OCI-M2 (cell line): ENCODE data around the gene KMT2D.
A peak's percentile ranks its signal among the peaks of the same experiment; 100 is the strongest.

Experiments used
- DNase-seq: peaks from one replicate; lab custom pipeline; 2025; ENCODE audit not compliant: unreplicated experiment; lab: John Stamatoyannopoulos, UW

The KMT2D gene

DNA sequence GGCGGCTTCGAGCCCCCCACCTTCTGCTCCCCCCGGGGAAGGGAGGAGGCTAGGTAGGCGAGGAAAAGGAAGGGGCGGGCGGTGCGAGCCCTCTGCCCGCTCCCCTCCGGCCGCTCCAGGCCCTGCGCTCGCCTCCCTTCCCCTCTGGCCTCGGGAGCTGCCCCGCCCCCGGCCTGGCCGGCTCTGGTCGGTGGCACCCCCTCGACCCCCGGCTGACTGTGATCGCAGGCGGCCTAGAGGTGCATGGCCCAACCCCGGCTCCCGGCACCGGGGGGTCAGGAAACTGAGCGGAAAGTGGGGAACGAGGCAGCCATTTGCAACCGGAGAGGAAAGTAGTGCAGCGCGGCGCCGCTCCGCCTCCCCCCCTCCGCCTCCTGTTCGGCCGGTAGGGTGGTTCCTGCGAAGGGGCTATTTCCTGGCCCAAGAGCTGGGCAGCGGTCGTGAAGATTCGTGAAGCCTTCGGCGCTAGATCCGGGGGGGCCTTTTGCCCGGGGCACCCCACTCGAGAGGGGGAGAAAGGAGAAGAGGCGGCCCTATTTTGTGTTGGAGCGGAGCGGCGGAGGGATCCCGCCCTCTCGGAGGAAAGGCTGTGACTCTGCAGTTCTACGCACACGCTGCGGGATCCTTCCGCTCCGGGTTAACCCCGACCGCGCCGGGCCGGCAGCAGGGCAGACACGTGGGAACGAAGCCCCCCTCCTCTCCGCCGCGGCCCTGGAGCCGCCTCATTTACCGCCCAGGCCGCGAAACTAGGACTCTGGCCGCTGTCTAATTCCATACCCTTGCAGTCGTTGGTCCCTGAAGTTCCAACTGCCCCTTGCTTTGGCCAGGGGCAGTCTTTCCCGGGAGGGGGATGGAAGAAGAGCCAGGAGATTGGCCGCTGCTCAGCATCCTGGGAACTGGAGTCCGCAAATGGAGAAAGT lies at the start of gene KMT2D:
TSS of gene KMT2D (minus strand) at position 558 of the 920 bp plus-strand sequence. CDS start 5,470 bp downstream, outside the sequence.
- peak; percentile 67 for DNase-seq

DNA sequence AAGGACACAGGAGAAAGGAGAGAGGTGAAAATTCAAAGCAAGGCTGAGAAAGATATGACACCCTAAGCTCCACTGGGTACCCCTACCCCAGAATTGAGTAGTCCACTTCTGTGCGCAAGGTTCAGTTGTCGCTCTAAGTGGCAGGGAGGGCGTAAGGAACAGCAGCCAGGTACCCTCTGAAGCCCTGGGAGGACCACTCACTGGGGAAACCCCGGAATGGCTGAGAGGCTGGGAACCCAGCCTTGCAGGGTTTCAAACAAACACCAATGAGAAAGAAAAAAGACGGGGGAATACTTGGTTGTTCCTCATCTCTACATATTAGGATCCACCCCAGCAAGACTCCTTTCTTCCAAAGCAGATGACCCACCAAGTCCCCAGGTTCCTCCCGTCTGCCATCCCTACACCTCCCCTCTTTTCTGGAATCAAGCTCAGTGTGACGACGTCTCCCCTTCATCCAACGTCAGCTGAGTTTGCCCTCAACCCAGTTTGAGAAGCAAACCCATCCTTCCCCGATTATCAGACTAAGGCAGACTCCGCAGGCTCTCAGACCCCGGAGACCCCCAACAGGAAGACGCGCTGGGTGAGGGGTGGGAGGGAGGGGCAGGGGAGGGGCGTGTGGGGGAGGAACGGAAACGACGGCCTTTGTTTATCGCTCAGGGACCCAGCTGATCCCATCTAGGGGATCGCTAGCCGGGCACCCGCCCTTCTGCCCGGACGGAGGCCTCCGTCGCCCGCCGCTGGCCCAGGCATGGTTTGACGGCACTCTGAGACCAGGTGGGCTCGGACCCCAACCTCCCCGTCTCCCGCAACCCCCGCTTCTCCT lies 49.3 kb upstream of the KMT2D start:
- no peak for DNase-seq

DNA sequence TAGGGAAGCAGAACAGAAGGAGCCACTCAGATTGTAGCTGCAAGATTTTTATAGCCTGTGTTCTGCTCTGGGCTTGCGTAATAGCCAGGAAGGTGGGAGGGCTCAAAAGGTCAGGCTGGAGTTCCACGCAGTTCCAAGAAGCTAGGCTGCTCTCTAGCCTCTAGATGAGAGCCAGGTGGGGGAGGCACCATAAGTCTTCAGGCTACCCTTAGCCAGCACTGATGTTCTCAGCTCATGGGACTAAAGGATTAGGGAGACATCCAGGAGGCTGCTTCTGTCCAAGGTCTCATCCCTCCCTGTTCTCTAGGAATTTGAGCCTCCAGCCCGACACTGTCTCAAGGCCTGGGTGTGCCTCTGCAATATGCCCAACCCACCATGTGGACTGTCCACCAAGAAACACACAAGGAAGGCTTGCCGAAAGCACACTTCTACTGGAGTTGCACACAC lies 48.4 kb upstream of the KMT2D start:
- no peak for DNase-seq

GRCh38 chr12:49105504-49106084 lies 45.0 kb upstream of the KMT2D start:
- DNase-seq: no peak

DNA sequence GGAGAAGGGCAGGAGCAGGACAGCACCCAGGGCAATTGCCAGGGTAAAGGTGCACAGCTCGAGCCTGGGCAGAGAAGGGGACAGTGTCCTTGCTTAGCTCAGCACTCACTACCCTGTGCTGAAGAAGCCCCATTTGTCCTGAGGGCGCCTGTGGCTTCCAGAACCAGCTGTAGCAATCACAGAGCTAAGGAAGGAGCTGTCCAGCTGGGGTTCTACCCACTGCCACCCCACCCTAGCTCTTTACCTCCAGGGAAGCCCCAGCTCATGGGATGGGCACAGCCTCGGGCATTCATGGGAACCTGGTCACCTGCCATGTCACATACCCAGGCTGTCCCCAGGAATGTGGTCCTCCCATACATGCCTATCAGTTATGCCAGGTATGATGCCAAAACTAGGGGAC lies 44.2 kb upstream of the KMT2D start:
- no peak for DNase-seq

DNA sequence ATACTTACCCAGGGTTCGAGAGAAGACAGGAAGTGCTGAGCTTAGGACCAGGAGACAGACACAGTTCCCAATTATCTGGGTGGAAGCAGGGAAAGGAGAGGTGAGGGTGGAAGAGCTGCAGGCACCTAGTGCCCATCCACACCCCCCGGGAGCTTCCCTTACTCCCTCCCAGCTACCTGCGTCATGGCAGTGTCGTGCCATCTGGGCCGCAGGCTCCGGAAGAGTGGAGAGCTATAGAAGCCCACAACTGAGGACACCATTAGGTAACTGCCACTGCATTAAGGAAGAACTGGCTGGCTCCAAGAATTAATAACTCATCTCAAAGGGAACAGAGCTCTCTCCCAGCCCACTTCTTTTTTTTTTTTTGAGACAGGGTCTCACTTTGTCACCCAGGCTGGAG lies 39.8 kb upstream of the KMT2D start:
- no peak for DNase-seq

DNA sequence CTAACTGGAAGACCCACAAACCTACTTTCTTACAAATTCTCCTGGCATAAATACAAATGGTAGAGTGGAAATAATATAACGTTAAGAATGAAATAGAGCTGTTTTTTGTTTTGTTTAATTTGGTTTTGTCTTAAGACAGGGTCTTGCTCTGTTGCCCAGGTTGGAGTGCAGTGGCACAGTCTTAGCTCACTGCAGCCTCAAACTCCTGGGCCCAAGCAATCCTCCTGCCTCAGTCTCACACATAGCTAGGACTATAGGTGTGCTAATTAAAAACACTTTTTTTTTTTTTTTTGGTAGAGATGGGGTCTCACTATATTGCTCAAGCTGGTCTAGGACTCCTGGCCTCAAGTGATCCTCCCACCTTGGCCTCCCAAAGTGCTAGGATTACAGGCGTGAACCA lies 38.1 kb upstream of the KMT2D start:
- DNase-seq: no peak

GRCh38 chr12:49098035-49098451 lies 37.4 kb upstream of the KMT2D start:
- no peak for DNase-seq

- no peak for DNase-seq
Observed at GRCh38 chr12:49097381-49097780, 36.8 kb upstream of the KMT2D start.

DNA sequence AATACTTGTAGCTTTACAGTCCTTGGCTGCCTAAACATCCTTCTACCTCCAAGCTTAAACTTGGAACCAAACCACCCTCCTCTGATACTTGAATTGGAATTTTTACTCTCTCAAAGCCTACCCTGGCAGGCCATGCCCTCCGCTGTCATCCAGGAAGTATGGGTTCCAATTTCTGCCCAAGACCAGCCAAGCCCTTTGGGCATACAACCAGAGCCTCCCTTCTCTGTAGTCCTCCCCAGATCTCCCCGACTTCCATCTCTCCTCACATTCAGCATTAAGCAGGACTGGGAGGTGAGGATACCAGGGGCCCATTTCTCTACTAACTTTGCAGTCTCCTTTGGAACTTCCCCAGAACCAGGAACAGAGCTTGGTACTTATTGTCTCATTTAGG lies 34.4 kb upstream of the KMT2D start:
- DNase-seq: no peak

- no peak for DNase-seq
Observed at GRCh38 chr12:49094160-49094974, 33.8 kb upstream of the KMT2D start, which contains the start of gene DHH. DHH (minus strand) TSS chr12:49094801; CDS start chr12:49094512, 289 bp downstream.

DNA sequence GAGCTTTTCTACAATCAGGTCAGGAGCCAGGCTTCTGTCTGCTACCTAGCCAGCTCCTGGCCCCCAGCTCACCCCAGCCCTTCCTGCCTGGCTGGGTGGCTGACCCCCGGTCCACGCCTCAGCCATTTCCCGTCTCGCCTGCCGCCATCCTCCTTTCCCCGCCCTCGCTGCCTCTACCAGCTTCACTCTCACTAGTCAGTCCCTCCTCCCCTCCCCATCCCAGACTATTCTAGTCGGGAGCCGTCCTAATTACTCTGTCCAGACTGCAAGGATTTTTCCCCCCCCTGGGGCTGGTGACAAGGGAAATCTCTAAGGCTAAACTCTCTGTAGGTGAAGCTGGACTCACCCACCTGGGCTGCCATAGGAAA lies 33.2 kb upstream of the KMT2D start:
- no peak for DNase-seq

DNA sequence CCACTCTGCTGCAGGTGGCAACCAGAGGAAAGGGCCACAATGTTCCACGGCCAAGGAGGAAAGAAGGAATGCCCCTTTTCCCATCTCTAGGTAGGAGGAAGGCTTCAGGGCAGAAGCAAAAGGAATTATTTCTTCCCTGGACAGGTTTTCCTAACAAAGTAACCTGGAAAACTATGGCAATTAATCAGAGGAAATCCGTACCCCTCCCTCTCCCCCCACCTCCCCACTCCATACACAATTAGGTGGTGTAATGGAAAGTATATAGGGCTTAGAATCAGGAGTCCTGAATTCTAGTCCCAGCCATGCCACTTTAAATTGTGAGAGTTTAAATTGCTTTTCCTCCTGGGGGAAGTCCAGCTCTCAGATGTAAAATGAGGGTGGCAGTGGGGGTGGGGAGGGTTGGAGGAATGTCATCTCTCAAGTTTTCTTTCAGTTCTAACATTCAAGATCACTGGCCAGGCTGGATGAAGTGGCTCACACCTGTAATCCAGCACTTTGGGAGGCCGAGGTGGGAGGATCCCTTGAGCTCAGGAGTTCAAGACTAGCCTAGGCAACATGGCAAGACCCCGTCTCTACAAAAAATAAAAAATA lies 32.3 kb upstream of the KMT2D start:
- DNase-seq: no peak

DNA sequence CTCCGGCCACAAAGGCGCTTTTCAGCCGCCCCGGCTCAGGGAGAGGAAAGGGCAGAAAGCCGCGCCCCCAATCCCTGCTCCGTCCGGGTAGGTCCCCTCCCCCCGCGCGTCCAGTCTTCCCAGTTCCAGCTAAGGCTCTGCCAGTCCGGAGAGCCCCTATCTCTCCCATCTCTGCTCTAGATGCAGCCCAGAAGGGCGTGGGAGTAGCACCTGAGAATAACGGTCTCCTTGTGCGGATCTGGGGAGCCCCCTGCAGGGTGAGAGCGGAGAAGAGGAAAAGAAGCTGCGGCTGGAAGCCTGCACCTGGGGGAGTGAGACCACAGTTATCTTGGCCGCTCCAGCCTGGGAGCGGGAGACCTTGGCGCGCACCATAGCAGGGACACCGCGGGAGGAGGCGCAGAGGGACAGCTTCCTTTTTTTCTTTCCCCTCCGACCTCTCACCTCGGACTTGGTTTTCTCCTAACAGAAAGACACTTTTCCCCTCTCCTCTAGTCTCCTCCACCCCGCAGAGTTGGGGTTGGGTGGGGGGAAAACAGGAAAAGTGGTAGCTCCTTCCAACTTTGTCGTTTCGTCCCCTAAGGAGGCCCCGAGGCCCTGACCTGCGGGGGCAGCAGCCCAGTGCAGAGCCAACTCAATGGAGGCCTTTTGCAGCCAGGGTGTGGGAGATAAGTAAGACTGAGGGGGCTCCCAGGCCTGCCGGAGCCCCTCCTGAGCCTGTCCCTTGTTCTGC lies 31.7 kb upstream of the KMT2D start:
- peak; percentile 20 for DNase-seq

DNA sequence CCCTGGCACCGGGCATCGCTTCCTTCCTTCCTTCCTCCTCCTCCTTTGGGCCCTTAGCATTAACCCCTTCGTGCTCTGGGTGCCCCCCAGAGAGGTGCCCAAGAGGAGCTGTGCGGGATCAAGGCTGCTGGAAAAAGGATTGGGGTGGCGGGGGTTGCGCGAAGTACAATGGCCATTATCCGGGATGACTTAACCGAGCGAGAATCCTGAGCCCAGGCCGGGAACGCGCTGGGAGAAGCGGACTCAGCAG lies 31.2 kb upstream of the KMT2D start:
- no peak for DNase-seq

- DNase-seq: no peak
Observed at GRCh38 chr12:49091056-49091835, 30.7 kb upstream of the KMT2D start.

DNA sequence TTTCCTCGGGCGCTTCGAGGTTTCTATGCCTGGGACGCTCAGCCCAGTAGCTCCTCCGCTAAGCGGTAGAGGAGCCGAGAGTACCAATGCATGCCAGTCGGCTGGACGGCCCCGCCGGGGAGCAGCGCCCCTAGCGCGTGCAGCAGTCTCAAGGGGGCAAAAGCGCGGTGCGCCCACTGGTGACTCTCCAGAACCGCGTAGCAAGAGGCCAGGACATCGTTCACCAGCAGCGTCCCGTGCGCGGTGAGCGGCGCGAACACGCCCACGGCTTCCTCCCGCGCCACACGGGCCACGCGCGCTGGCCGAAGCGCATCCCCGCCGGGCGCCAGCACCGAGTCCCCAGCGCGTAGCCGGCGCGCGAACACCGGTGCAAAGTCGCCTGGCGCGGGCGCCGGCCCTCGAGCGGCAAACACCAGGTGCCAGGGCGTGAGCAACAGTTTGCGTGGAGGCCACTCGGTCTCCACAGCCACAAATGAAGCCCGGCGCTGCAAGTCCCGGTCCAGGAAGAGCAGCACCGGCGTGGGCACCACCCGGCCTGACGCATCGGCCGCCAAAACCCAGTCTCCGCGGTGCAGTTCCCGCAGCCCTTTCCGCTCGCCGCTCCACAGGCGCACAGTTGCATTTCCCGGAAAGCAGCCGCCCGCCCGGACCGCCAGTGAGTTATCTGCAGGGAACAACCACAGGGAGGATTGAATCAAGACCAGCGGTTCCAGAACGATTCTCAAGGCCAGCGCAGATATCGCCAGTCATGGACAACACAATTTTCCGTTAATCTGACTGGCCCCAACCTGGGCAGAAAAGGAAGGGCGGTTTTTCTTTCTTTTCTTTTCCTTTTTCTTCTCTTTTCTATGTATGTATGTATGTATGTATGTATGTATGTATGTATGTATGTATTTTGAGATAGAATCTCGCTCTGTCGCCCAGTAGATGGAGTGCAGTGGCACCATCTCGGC lies 29.5 kb upstream of the KMT2D start:
- DNase-seq: no peak

- no peak for DNase-seq
Observed at GRCh38 chr12:49088932-49089330, 28.3 kb upstream of the KMT2D start.
